GM12878 (cell line): Measurements from ENCODE around the gene KLHL35. TPM values are rescaled to one million over a fixed set of nuclear protein-coding genes. Genes with fewer than 3 reads are reported as not detected.

ENCODE experiments used
- ATAC-seq: fragments of 200-7000 bp; cut with Tn5 transposase; 3 replicates; pipeline ENCODE4 v1.9.1; 2020; ENCODE audit warnings: mild to moderate bottlenecking, moderate library complexity
- BruUV-seq: library from RNA; stranded (reverse); fragments of 400-500 nt; replicated peaks from 2 replicates; lab custom pipeline; 2021; lab: Mats Ljungman, UMichigan
- CTCF ChIA-PET: fragments of 300-600 bp; sonication (Branson Sonifier 250); formaldehyde crosslinking; extraction: SDS; loops from one replicate; lab custom pipeline; 2021; ENCODE audit warnings: inconsistent platforms; lab: Yijun Ruan, JAX
- POLR2A ChIA-PET: fragments of 350-600 bp; formaldehyde crosslinking; extraction: SDS; loops from one replicate; lab custom pipeline; 2021; ENCODE audit warnings: inconsistent platforms; lab: Charles Lee
- RAD21 ChIA-PET: fragments of 300-600 bp; sonication (Branson Sonifier 250); formaldehyde crosslinking; loops from one replicate; lab custom pipeline; 2023; ENCODE audit warnings: antibody characterized with exemption; ENCODE audit not compliant: unreplicated experiment; lab: Charles Lee
- SMC1A ChIA-PET: fragments of 300-600 bp; sonication (Branson Sonifier 250); formaldehyde crosslinking; loops from one replicate; lab custom pipeline; 2023; ENCODE audit not compliant: unreplicated experiment, uncharacterized antibody; lab: Charles Lee
- DNase-seq: peaks from one replicate; pipeline ENCODE4 v3.0.0-alpha.2; 2011; ENCODE audit warnings: low read depth, low spot score
- FAIRE-seq: peaks from 3 replicates; lab custom pipeline; 2011; peaks lifted over from hg19 to GRCh38; lab: Jason Lieb, UNC
- H2AFZ ChIP-seq: 2 replicates; pipeline ENCODE4 v1.6.0; 2011; ENCODE audit warnings: low read depth, low read length, control low read depth; ENCODE audit not compliant: control insufficient read depth
- H3K27ac ChIP-seq: 2 replicates; pipeline ENCODE4 v1.5.1; 2011; ENCODE audit warnings: control low read depth; ENCODE audit not compliant: control insufficient read depth, insufficient read depth
- H3K27me3 ChIP-seq, 2 experiments: replicated peaks in 1 of 2; 2 replicates each; pipeline versions ENCODE4 v1.6.0 to v1.6.1; 2011; ENCODE audit warnings: low read length in 1 of 2; ENCODE audit not compliant: control insufficient read depth in 2 of 2, insufficient read depth in 2 of 2
- H3K36me3 ChIP-seq, 2 experiments: 2 replicates each; pipeline ENCODE4 v1.5.1; 2011; ENCODE audit warnings: low read length in 1 of 2; ENCODE audit not compliant: control insufficient read depth in 2 of 2, insufficient read depth in 2 of 2
- H3K4me1 ChIP-seq: 2 replicates; pipeline ENCODE4 v1.6.1; 2011; ENCODE audit warnings: mild to moderate bottlenecking, low read length, moderate library complexity, mixed read lengths; ENCODE audit not compliant: control insufficient read depth, insufficient read depth
- H3K4me2 ChIP-seq: 2 replicates; pipeline ENCODE4 v1.6.0; 2011; ENCODE audit warnings: control low read depth; ENCODE audit not compliant: control insufficient read depth, insufficient read depth
- H3K4me3 ChIP-seq: fragments of 200-600 bp; sonication (generic); 2 replicates; pipeline ENCODE4 v1.5.1; 2016
- H3K79me2 ChIP-seq: 2 replicates; pipeline ENCODE4 v1.6.0; 2011; ENCODE audit warnings: low read length; ENCODE audit not compliant: control insufficient read depth, insufficient read depth
- H3K9ac ChIP-seq: 2 replicates; pipeline ENCODE4 v1.8.0; 2011; ENCODE audit warnings: low read length, control low read depth, mixed read lengths; ENCODE audit not compliant: control insufficient read depth, insufficient read depth
- H3K9me3 ChIP-seq: replicated peaks from 3 replicates; pipeline ENCODE4 v1.5.1; 2011; ENCODE audit warnings: mild to moderate bottlenecking, low read length; ENCODE audit not compliant: control insufficient read depth, insufficient read depth
- H4K20me1 ChIP-seq: 2 replicates; pipeline ENCODE4 v1.6.0; 2011; ENCODE audit not compliant: control insufficient read depth, insufficient read depth
- CBX5 ChIP-seq: sonication (generic); IDR thresholded peaks from 2 replicates; pipeline ENCODE4 v1.6.1; 2016; ENCODE audit warnings: low read depth, moderate library complexity, mild to moderate bottlenecking, inconsistent platforms
- EP300 ChIP-seq, 2 experiments: fragments of 150-350 bp in 1 of 2; IDR thresholded peaks; 2 replicates each; pipeline ENCODE4 v1.6.1; 2011 to 2012; ENCODE audit warnings: low read depth in 2 of 2, low read length in 2 of 2, borderline replicate concordance in 1 of 2, improper control_type of control experiment in 1 of 2, inconsistent platforms in 1 of 2; ENCODE audit not compliant: control insufficient read depth in 1 of 2
- MEF2B ChIP-seq: fragments of 450-650 bp; IDR thresholded peaks from 2 replicates; pipeline ENCODE4 v1.6.1; 2018; ENCODE audit warnings: mild to moderate bottlenecking, moderate library complexity; ENCODE audit not compliant: partially characterized antibody, poor library complexity, severe bottlenecking
- MTA3 ChIP-seq: IDR thresholded peaks from 2 replicates; pipeline ENCODE4 v1.6.1; 2012; ENCODE audit warnings: low read length, inconsistent platforms, borderline replicate concordance
- NFYB ChIP-seq: IDR thresholded peaks from 2 replicates; pipeline ENCODE4 v1.6.1; 2011; ENCODE audit warnings: low read depth, mild to moderate bottlenecking, low read length, improper control_type of control experiment, moderate library complexity; ENCODE audit not compliant: insufficient read depth
- POLR2AphosphoS5 ChIP-seq: IDR thresholded peaks from 2 replicates; pipeline ENCODE4 v1.6.1; 2011; ENCODE audit warnings: mild to moderate bottlenecking, low read length, inconsistent platforms
- POU2F2 ChIP-seq: IDR thresholded peaks from 3 replicates; pipeline ENCODE4 v1.6.1; 2011; ENCODE audit warnings: low read depth, mild to moderate bottlenecking, low read length, borderline replicate concordance
- PRDM15 ChIP-seq: fragments of 450-650 bp; formaldehyde crosslinking; IDR thresholded peaks from 2 replicates; pipeline ENCODE4 v1.4.0; 2020; ENCODE audit warnings: mild to moderate bottlenecking, moderate library complexity
- RB1 ChIP-seq: fragments of 450-650 bp; formaldehyde crosslinking; IDR thresholded peaks from 2 replicates; pipeline ENCODE4 v1.6.1; 2017; ENCODE audit warnings: mild to moderate bottlenecking, borderline replicate concordance
- ZZZ3 ChIP-seq: IDR thresholded peaks from 2 replicates; pipeline ENCODE4 v1.6.1; 2011; ENCODE audit warnings: low read depth; ENCODE audit not compliant: control insufficient read depth, insufficient read length
- WGBS: methylation state at CpG from one replicate; pipeline ENCODE4 v1.1.6; 2016; ENCODE audit warnings: low lambda C conversion rate; ENCODE audit not compliant: insufficient replicate concordance, insufficient coverage; ENCODE audit errors: missing lambda C conversion rate; 5-methylcytosine and 5-hydroxymethylcytosine counted together
- in situ Hi-C: fragments of 300-500 bp; cut with MboI; formaldehyde crosslinking; loops from 9 replicates; pipeline ENCODE4 v1.14.3; 2018; ENCODE audit warnings: mixed read lengths
- intact Hi-C: fragments of 100-400 bp; cut with micrococcal nuclease; formaldehyde crosslinking; loops from one replicate; pipeline ENCODE4 v1.14.2; 2022; ENCODE audit not compliant: unreplicated experiment
- polyA plus RNA-seq, 11 experiments: library from polyadenylated mRNA; depleted of rRNA in 4 of 11; unstranded in 6 of 11; stranded (reverse) in 5 of 11; fragments of >200 nt; fragmentation: Nextera tagmentation in 4 of 11; fragmentation: Illumina TruSeq in 1 of 11; extraction: Ambion mirVana in 4 of 11; extraction: Trizol in 1 of 11; gene quantifications; 1 replicate in 1 of 11; 2 replicates in 10 of 11; pipeline versions ENCODE4 v1.2.1 to v1.2.3, GENCODE V29; 2011 to 2016; ENCODE audit warnings: inconsistent platforms in 2 of 11, missing spikeins in 2 of 11, low read depth in 1 of 11
- total RNA-seq, 4 experiments: library from RNA; depleted of rRNA in 3 of 4; stranded (reverse); fragments of >200 nt in 3 of 4; fragmentation: Illumina TruSeq in 1 of 4; extraction: Trizol in 1 of 4; gene quantifications; 2 replicates each; pipeline versions ENCODE4 v1.2.1 to v1.2.3, GENCODE V29; 2013 to 2021
- TF ChIP-seq, protein P1 (sequence below): fragments of 450-650 bp; IDR thresholded peaks from 2 replicates; pipeline ENCODE4 v1.6.1; 2017; ENCODE audit warnings: borderline replicate concordance
- TF ChIP-seq, protein P2 (sequence below): fragments of 150-350 bp; IDR thresholded peaks from 2 replicates; pipeline ENCODE4 v1.6.1; 2014; ENCODE audit warnings: mild to moderate bottlenecking, low read depth, low read length

Gene KLHL35
- total and polyA plus RNA-seq, 10 of the 15 experiments (the other 5 are each of a cell fraction or from before 2014, with no cell fraction given), result 0.04 to 0.34 (median 0.13) TPM; not detected in 1

- TF ChIP-seq, protein P1, sequence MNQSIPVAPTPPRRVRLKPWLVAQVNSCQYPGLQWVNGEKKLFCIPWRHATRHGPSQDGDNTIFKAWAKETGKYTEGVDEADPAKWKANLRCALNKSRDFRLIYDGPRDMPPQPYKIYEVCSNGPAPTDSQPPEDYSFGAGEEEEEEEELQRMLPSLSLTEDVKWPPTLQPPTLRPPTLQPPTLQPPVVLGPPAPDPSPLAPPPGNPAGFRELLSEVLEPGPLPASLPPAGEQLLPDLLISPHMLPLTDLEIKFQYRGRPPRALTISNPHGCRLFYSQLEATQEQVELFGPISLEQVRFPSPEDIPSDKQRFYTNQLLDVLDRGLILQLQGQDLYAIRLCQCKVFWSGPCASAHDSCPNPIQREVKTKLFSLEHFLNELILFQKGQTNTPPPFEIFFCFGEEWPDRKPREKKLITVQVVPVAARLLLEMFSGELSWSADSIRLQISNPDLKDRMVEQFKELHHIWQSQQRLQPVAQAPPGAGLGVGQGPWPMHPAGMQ, result no peak
- TF ChIP-seq RB1 (no peak), ZZZ3 (no peak), POLR2AphosphoS5 (no peak), PRDM15 (no peak)
Observed at GRCh38 chr11:75456596-75457183, 23.7 kb upstream of the KLHL35 start (continued).

GRCh38 chr11:75454987-75455386, 22.0 kb upstream of the KLHL35 start:
- in situ Hi-C loops (no loop called here), intact Hi-C loops (no loop called here)
- Histone ChIP-seq H3K79me2 (no peaks in the 10 kb centered on the region), H3K36me3 (no peaks in the 10 kb centered on the region), H3K4me2 (no peak overlapping the region), H3K27me3 (no peaks in the 10 kb centered on the region), H3K4me1 (no peaks in the 10 kb centered on the region), H3K9ac (no peak overlapping the region), H4K20me1 (no peaks in the 10 kb centered on the region), H3K4me3 (no peak overlapping the region), H3K27ac (no peak overlapping the region), H3K9me3 (no peaks in the 10 kb centered on the region; the same call in 2 of the 3 replicates), H2AFZ (no peak overlapping the region)
- ChIA-PET CTCF (interaction anchor here (0.5 to 1.4 kb wide), 3 partner anchors 76 to 264 kb away, joined by 3 to 8 read pairs (median 4); no protein-coding TSS in a partner anchor), SMC1A (no interaction called here), RAD21 (interaction anchor here (1.9 kb wide), 1 partner anchor 75 kb away, joined by 9 read pairs; no protein-coding TSS in a partner anchor), POLR2A (no interaction called here)
- no peak for TF ChIP-seq NFYB
- TF ChIP-seq EP300 (IDR thresholded peaks at IDR 0.05; ENCODE audit: borderline replicate concordance in 1 of 2, control insufficient read depth in 1 of 2, low read depth in 2 of 2, low read length in 2 of 2), result no peak
- TF ChIP-seq, protein P2, sequence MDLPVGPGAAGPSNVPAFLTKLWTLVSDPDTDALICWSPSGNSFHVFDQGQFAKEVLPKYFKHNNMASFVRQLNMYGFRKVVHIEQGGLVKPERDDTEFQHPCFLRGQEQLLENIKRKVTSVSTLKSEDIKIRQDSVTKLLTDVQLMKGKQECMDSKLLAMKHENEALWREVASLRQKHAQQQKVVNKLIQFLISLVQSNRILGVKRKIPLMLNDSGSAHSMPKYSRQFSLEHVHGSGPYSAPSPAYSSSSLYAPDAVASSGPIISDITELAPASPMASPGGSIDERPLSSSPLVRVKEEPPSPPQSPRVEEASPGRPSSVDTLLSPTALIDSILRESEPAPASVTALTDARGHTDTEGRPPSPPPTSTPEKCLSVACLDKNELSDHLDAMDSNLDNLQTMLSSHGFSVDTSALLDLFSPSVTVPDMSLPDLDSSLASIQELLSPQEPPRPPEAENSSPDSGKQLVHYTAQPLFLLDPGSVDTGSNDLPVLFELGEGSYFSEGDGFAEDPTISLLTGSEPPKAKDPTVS, result no peak
- TF ChIP-seq MTA3, result no peak
- no peak for TF ChIP-seq POU2F2
- TF ChIP-seq MEF2B, result no peak
- no peak for TF ChIP-seq CBX5
- no peak for FAIRE-seq
- ATAC-seq, result no peak
- BruUV-seq, result no TSS peak
- DNase-seq, result no peak
- WGBS, result 28% methylated on average over 5 of the region's 5 CpGs
